K562 (cell line): ENCODE results near the gene SLC44A2.

Experiments used
- ESRRB ChIP-seq: fragments of 250-450 bp; sonication (Bioruptor Pico); IDR thresholded peaks from 2 replicates; pipeline ENCODE4 v1.5.0; 2020; ENCODE audit warnings: mild to moderate bottlenecking, moderate library complexity, borderline replicate concordance
- FOSL1 ChIP-seq: fragments of 200-800 bp; sonication (Bioruptor generic); conservative IDR thresholded peaks from 2 replicates; pipeline ENCODE4 v1.6.1; 2016; ENCODE audit warnings: missing genetic modification characterization, missing compliant biosample characterization
- HDGF ChIP-seq: fragments of 450-650 bp; IDR thresholded peaks from 2 replicates; pipeline ENCODE4 v1.6.1; 2016
- KDM5B ChIP-seq: fragments of 200-600 bp; sonication (generic); IDR thresholded peaks from 2 replicates; pipeline ENCODE4 v1.6.1; 2012; ENCODE audit warnings: low read depth, mild to moderate bottlenecking, moderate library complexity, low read length, control low read depth, inconsistent platforms; ENCODE audit not compliant: insufficient replicate concordance
- SMAD4 ChIP-seq: fragments of 250-450 bp; sonication (Bioruptor Pico); conservative IDR thresholded peaks from 2 replicates; pipeline ENCODE4 v1.8.0; 2021; ENCODE audit warnings: inconsistent platforms, mild to moderate bottlenecking, moderate library complexity
- SP2 ChIP-seq: IDR thresholded peaks from 2 replicates; pipeline ENCODE4 v1.6.1; 2011; ENCODE audit warnings: mild to moderate bottlenecking, low read depth, low read length, moderate library complexity; ENCODE audit not compliant: poor library complexity, severe bottlenecking; ENCODE audit errors: extremely low read depth
- TOE1 ChIP-seq, 2 experiments: fragments of 450-650 bp in 1 of 2; sonication (generic) in 1 of 2; formaldehyde crosslinking in 1 of 2; IDR thresholded peaks; 2 replicates each; pipeline versions ENCODE4 v1.7.1 to v1.8.0; 2016 to 2022; ENCODE audit warnings: borderline replicate concordance in 2 of 2, mild to moderate bottlenecking in 2 of 2, antibody characterized with exemption in 1 of 2, inconsistent platforms in 1 of 2, low read depth in 1 of 2, missing genetic modification reagents in 1 of 2, moderate library complexity in 1 of 2
- ZBTB7A ChIP-seq: IDR thresholded peaks from 2 replicates; pipeline ENCODE4 v1.6.1; 2011; ENCODE audit warnings: low read depth, mild to moderate bottlenecking, low read length, moderate library complexity, borderline replicate concordance; ENCODE audit not compliant: control insufficient read depth
- ZNF512 ChIP-seq: IDR thresholded peaks from 2 replicates; pipeline ENCODE4 v1.6.1; 2016; ENCODE audit warnings: missing genetic modification characterization, missing compliant biosample characterization
- TF ChIP-seq, protein P1 (sequence below): IDR thresholded peaks from 3 replicates; pipeline ENCODE4 v1.6.1; 2011; ENCODE audit warnings: borderline replicate concordance, mild to moderate bottlenecking, moderate library complexity; ENCODE audit not compliant: insufficient read length; ENCODE audit errors: extremely low read depth

GRCh38 chr19:10601999-10602329 lies 23.4 kb upstream of the SLC44A2 start:
- no peak for TF ChIP-seq ESRRB (CRISPR knock-in tag)
- no peak for TF ChIP-seq HDGF
- TF ChIP-seq SMAD4 (CRISPR knock-in tag): no peak
- no peak for TF ChIP-seq FOSL1 (tag)
- no peak for TF ChIP-seq TOE1 (IDR thresholded peaks at IDR 0.05; ENCODE audit: borderline replicate concordance)
- no peak for TF ChIP-seq TOE1 (CRISPR knock-in tag; IDR thresholded peaks at IDR 0.05; ENCODE audit: borderline replicate concordance, low read depth)
- no peak for TF ChIP-seq SP2
- TF ChIP-seq, protein P1, sequence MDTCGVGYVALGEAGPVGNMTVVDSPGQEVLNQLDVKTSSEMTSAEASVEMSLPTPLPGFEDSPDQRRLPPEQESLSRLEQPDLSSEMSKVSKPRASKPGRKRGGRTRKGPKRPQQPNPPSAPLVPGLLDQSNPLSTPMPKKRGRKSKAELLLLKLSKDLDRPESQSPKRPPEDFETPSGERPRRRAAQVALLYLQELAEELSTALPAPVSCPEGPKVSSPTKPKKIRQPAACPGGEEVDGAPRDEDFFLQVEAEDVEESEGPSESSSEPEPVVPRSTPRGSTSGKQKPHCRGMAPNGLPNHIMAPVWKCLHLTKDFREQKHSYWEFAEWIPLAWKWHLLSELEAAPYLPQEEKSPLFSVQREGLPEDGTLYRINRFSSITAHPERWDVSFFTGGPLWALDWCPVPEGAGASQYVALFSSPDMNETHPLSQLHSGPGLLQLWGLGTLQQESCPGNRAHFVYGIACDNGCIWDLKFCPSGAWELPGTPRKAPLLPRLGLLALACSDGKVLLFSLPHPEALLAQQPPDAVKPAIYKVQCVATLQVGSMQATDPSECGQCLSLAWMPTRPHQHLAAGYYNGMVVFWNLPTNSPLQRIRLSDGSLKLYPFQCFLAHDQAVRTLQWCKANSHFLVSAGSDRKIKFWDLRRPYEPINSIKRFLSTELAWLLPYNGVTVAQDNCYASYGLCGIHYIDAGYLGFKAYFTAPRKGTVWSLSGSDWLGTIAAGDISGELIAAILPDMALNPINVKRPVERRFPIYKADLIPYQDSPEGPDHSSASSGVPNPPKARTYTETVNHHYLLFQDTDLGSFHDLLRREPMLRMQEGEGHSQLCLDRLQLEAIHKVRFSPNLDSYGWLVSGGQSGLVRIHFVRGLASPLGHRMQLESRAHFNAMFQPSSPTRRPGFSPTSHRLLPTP: no peak
- no peak for TF ChIP-seq KDM5B
- no peak for TF ChIP-seq ZBTB7A
- no peak for TF ChIP-seq ZNF512
